Ishikawa (cell line): Measurements from ENCODE around the gene ADGRB2.

ENCODE experiments used
- CEBPB ChIP-seq: IDR thresholded peaks from 2 replicates; pipeline ENCODE4 v1.6.1; 2012
- EGR1 ChIP-seq: IDR thresholded peaks from 2 replicates; pipeline ENCODE4 v1.6.1; 2012
- EP300 ChIP-seq: IDR thresholded peaks from 2 replicates; pipeline ENCODE4 v1.6.1; 2012; ENCODE audit warnings: borderline replicate concordance
- TEAD4 ChIP-seq: IDR thresholded peaks from 2 replicates; pipeline ENCODE4 v1.6.1; 2012

- no peak for TF ChIP-seq EGR1
- TF ChIP-seq EP300, result no peak
- no peak for TF ChIP-seq CEBPB
- no peak; the same call in 1 of the 2 replicates for TF ChIP-seq TEAD4
Observed at GRCh38 chr1:31712630-31713029, 51.5 kb downstream of the ADGRB2 start.
